OCI-LY7 (cell line): ENCODE results near the gene TRERF1. TPM values are rescaled to one million over a fixed set of nuclear protein-coding genes. Genes with fewer than 3 reads are reported as not detected.

Experiments used
- BruUV-seq: library from RNA; stranded (reverse); fragments of 400-500 nt; replicated peaks from 2 replicates; lab custom pipeline; 2021; lab: Mats Ljungman, UMichigan
- CTCF ChIA-PET: fragments of 300-600 bp; sonication (Branson Sonifier 250); formaldehyde crosslinking; loops from one replicate; lab custom pipeline; 2022; ENCODE audit warnings: antibody characterized with exemption; ENCODE audit not compliant: unreplicated experiment; lab: Charles Lee
- POLR2A ChIA-PET: fragments of 300-600 bp; sonication (Branson Sonifier 250); formaldehyde crosslinking; loops from one replicate; lab custom pipeline; 2022; ENCODE audit warnings: antibody characterized with exemption; lab: Charles Lee
- DNase-seq: peaks from one replicate; pipeline ENCODE4 v3.0.0-alpha.2; 2015; ENCODE audit warnings: low spot score
- H2AFZ ChIP-seq: fragments of 200-600 bp; sonication (generic), shearing (Covaris generic); 2 replicates; pipeline ENCODE4 v1.6.1; 2014; ENCODE audit warnings: mild to moderate bottlenecking, antibody characterized with exemption, low read length, moderate library complexity
- H3K27ac ChIP-seq: fragments of 200-600 bp; sonication (generic); 2 replicates; pipeline ENCODE4 v1.5.1; 2014; ENCODE audit warnings: mixed run types, low read depth, mild to moderate bottlenecking, moderate library complexity, low read length, inconsistent platforms; ENCODE audit not compliant: poor library complexity, severe bottlenecking
- H3K36me3 ChIP-seq: fragments of 200-600 bp; sonication (generic); 2 replicates; pipeline ENCODE4 v1.6.1; 2014; ENCODE audit warnings: mild to moderate bottlenecking, antibody characterized with exemption, low read length, moderate library complexity, mixed read lengths; ENCODE audit not compliant: insufficient read depth
- H3K4me1 ChIP-seq: fragments of 200-600 bp; sonication (generic); 2 replicates; pipeline ENCODE4 v1.5.1; 2014; ENCODE audit warnings: mild to moderate bottlenecking, low read length; ENCODE audit not compliant: insufficient read depth, poor library complexity, severe bottlenecking
- H3K4me2 ChIP-seq: fragments of 200-600 bp; sonication (generic); 2 replicates; pipeline ENCODE4 v1.6.1; 2014; ENCODE audit warnings: mild to moderate bottlenecking, low read length
- H3K4me3 ChIP-seq: fragments of 200-600 bp; sonication (generic); 2 replicates; pipeline ENCODE4 v1.5.1; 2014; ENCODE audit warnings: mild to moderate bottlenecking, low read depth, low read length; ENCODE audit not compliant: poor library complexity, severe bottlenecking
- H3K79me2 ChIP-seq: fragments of 200-600 bp; sonication (generic); 2 replicates; pipeline ENCODE4 v1.6.1; 2016; ENCODE audit warnings: low read depth, mild to moderate bottlenecking, low read length, moderate library complexity, mixed read lengths; ENCODE audit not compliant: insufficient read depth
- H3K9me2 ChIP-seq: fragments of 200-600 bp; sonication (generic); 2 replicates; pipeline ENCODE4 v1.6.1; 2016; ENCODE audit warnings: mild to moderate bottlenecking, low read length, mixed read lengths; ENCODE audit not compliant: insufficient read depth
- H3K9me3 ChIP-seq: fragments of 200-600 bp; sonication (generic); 2 replicates; pipeline ENCODE4 v1.6.1; 2014; ENCODE audit warnings: mild to moderate bottlenecking, mixed run types, low read length, mixed read lengths
- H4K20me1 ChIP-seq: fragments of 200-600 bp; sonication (generic); 2 replicates; pipeline ENCODE4 v1.6.1; 2014; ENCODE audit warnings: mild to moderate bottlenecking, antibody characterized with exemption, low read length, moderate library complexity, mixed read lengths; ENCODE audit not compliant: insufficient read depth
- CTCF ChIP-seq: fragments of 200-600 bp; sonication (generic); conservative IDR thresholded peaks from 2 replicates; pipeline ENCODE4 v1.5.1; 2014; ENCODE audit warnings: mild to moderate bottlenecking, antibody characterized with exemption, low read length, moderate library complexity, mixed read lengths
- EZH2phosphoT487 ChIP-seq: fragments of 200-600 bp; sonication (generic); IDR thresholded peaks from 2 replicates; pipeline ENCODE4 v1.6.1; 2018; ENCODE audit warnings: low read depth, borderline replicate concordance, mild to moderate bottlenecking, mixed run types, antibody characterized with exemption, low read length, moderate library complexity, mixed read lengths
- intact Hi-C: fragments of 100-400 bp; cut with micrococcal nuclease; formaldehyde crosslinking; loops from one replicate; pipeline ENCODE4 v1.10.0; 2022; ENCODE audit not compliant: unreplicated experiment
- total RNA-seq, 2 experiments: library from RNA; depleted of rRNA in 1 of 2; stranded (reverse); fragments of >200 nt in 1 of 2; shearing (Covaris generic) in 1 of 2; gene quantifications; 2 replicates each; pipeline ENCODE4 v1.2.3, GENCODE V29; 2014 to 2022

TRERF1 gene
- total RNA-seq, 2 experiments from 2014 or later = 5.7 to 12.9 TPM

- POLR2A ChIA-PET = interaction anchor here (0.6 to 0.7 kb wide), 2 partner anchors 556 to 674 kb away, joined by 3 read pairs; partner anchors contain the start of gene MRPL2
- H4K20me1 ChIP-seq = no peaks in the 10 kb centered on the region
- TF ChIP-seq CTCF (no peak), EZH2phosphoT487 (no peak)
- H3K9me2 ChIP-seq = no peaks in the 10 kb centered on the region
- CTCF ChIA-PET = no interaction called here
- no peak overlapping the region for H3K27ac ChIP-seq
- H3K9me3 ChIP-seq = no peaks in the 10 kb centered on the region
- no peak for DNase-seq
- no peak overlapping the region for H3K4me3 ChIP-seq
- no peaks in the 10 kb centered on the region for H3K79me2 ChIP-seq
- no peak overlapping the region for H3K4me2 ChIP-seq
- intact Hi-C loops = no loop called here
- H3K4me1 ChIP-seq = peaks cover 14% of the 10 kb centered on the region
- no TSS peak for BruUV-seq
- H3K36me3 ChIP-seq = no peaks in the 10 kb centered on the region
- H2AFZ ChIP-seq = no peak overlapping the region
Measured at GRCh38 chr6:42385339-42385738, 66.4 kb downstream of the TRERF1 start.

GRCh38 chr6:42383421-42384205, 68.1 kb downstream of the TRERF1 start:
- TF ChIP-seq CTCF (no peak), EZH2phosphoT487 (no peak)
- no peaks in the 10 kb centered on the region for H3K9me2 ChIP-seq
- intact Hi-C loops = no loop called here
- no peak overlapping the region for H3K27ac ChIP-seq
- H3K9me3 ChIP-seq = no peaks in the 10 kb centered on the region
- H2AFZ ChIP-seq = no peak overlapping the region
- no peak overlapping the region for H3K4me2 ChIP-seq
- peaks cover 7% of the 10 kb centered on the region for H3K4me1 ChIP-seq
- POLR2A ChIA-PET = no interaction called here
- no TSS peak for BruUV-seq
- no peak for DNase-seq
- no peaks in the 10 kb centered on the region for H4K20me1 ChIP-seq
- no peaks in the 10 kb centered on the region for H3K36me3 ChIP-seq
- no peak overlapping the region for H3K4me3 ChIP-seq
- CTCF ChIA-PET = interaction anchor here (1.2 kb wide), 1 partner anchor 18 kb away, joined by 3 read pairs; no protein-coding TSS in a partner anchor
- H3K79me2 ChIP-seq = no peaks in the 10 kb centered on the region

GRCh38 chr6:42381850-42382249, 69.9 kb downstream of the TRERF1 start:
- no peak for DNase-seq
- Histone ChIP-seq H2AFZ (no peak overlapping the region), H3K9me2 (no peaks in the 10 kb centered on the region), H3K4me3 (no peak overlapping the region), H3K4me1 (peaks cover 7% of the 10 kb centered on the region), H3K4me2 (no peak overlapping the region), H4K20me1 (no peaks in the 10 kb centered on the region; the same call in 1 of the 2 replicates), H3K79me2 (no peaks in the 10 kb centered on the region), H3K9me3 (no peaks in the 10 kb centered on the region), H3K36me3 (no peaks in the 10 kb centered on the region), H3K27ac (no peak overlapping the region)
- intact Hi-C loops = no loop called here
- ChIA-PET CTCF (interaction anchor here (0.8 kb wide), 1 partner anchor 8 kb away, joined by 3 read pairs; no protein-coding TSS in a partner anchor), POLR2A (interaction anchor here (0.6 kb wide), 1 partner anchor 71 kb away, joined by 3 read pairs; no protein-coding TSS in a partner anchor)
- BruUV-seq = no TSS peak
- no peak for TF ChIP-seq EZH2phosphoT487
- TF ChIP-seq CTCF = no peak
